Measurements from ENCODE around the gene SFT2D3. TPM values are rescaled to one million over a fixed set of nuclear protein-coding genes. Genes with fewer than 3 reads are reported as not detected.

Gene SFT2D3
- total and polyA plus RNA-seq, 2 of the 13 experiments (the other 11 are each of a cell fraction or from before 2014, with no cell fraction given) = 8.3 to 9.4 TPM

DNA sequence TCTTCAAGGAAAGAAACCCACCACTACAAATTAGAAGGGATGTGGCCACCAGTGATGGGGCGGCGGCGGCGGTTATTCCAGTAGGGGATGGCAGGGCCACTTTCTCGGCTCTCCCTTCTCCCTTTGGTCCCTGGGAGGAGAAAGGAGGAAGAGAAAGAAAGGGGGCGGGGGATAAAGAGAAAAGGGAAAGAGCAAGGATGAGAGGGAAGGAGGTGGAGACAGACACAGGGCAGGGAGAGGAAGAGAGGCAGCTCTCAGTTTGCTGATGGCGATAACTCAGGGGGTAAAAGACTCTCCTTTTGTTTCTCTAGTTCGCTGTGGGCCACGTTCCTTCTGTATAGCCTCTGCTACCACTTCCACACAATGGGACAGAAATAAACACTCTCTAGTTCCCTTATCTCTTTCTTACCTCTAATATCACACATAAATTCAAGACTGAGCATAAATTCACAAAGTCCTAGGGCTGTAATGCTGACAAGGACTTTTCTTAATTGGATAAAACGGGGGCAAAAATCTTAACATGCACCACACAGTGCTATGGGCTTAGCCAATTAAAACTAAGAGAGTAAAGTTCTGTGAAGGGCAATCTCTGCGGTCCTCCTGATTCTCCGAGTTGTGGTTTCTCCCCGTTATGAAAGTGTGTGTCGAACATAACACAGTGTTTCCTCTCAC is 14.6 kb downstream of the SFT2D3 start:
- Histone ChIP-seq H3K79me2 (ENCODE audit: insufficient read depth, low read length) (no peaks in the 10 kb centered on the region), H3K4me1 (ENCODE audit: insufficient read depth, low read length) (peaks cover 12% of the 10 kb centered on the region), H4K20me1 (ENCODE audit: insufficient read depth, low read length) (no peaks in the 10 kb centered on the region), H2AFZ (ENCODE audit: low read length) (no peak overlapping the region), H3K27ac (ENCODE audit: extremely low read length, insufficient read depth, low read length) (no peak overlapping the region), H3K9me3 (ENCODE audit: low read length) (no peaks in the 10 kb centered on the region), H3K9ac (ENCODE audit: insufficient read depth, low read depth, low read length) (no peak overlapping the region), H3K4me2 (ENCODE audit: low read depth, low read length) (no peak overlapping the region), H3K4me3 (replicated peaks in 1 of 3; ENCODE audit: insufficient read depth in 1 of 3, low read depth in 2 of 3, low read length in 3 of 3) (no peak overlapping the region), H3K36me3 (replicated peaks in 1 of 2; ENCODE audit: control insufficient read depth in 1 of 2, insufficient read depth in 2 of 2, low read length in 2 of 2) (peaks cover 17 to 65% of the 10 kb centered on the region in 2 experiments; a peak in 4 of 5 replicates), H3K27me3 (ENCODE audit: control insufficient read depth in 1 of 2, insufficient read depth in 2 of 2, low read length in 2 of 2) (no peaks in the 10 kb centered on the region)
- TF ChIP-seq HNRNPK (IDR thresholded peaks at IDR 0.05; ENCODE audit: low read depth, low read length, poor library complexity, severe bottlenecking) = peak; percentile 51
- TF ChIP-seq MAFK (conservative IDR thresholded peaks at IDR 0.05 in 1 of 2, IDR thresholded peaks at IDR 0.05 in 1 of 2; ENCODE audit: low read length in 2 of 2) = peak; percentile 76 to 87
- TF ChIP-seq MAFF (IDR thresholded peaks at IDR 0.05; ENCODE audit: low read depth, low read length) = peak; percentile 81
- no peak for TF ChIP-seq IRF2 (CRISPR knock-in tag; IDR thresholded peaks at IDR 0.05)
- TF ChIP-seq ZNF484 (CRISPR knock-in tag; IDR thresholded peaks at IDR 0.05; ENCODE audit: borderline replicate concordance, low read depth) = no peak
- ATAC-seq (no peak), DNase-seq (ENCODE audit: low spot score) (no peak), FAIRE-seq (no peak)
- ChIA-PET CTCF (ENCODE audit: low intra/inter-chr PET ratio, low total read pairs) (no interaction called here), POLR2A (no interaction called here)
- BruUV-seq (replicated peaks) = no TSS peak
- intact Hi-C loops (cut with micrococcal nuclease; ENCODE audit: unreplicated experiment) = loop anchor here (5.0 kb wide), 1 partner anchor 46 kb away; no protein-coding TSS in a partner anchor
- in situ Hi-C loops (cut with HindIII; ENCODE audit: extremely low pct_ligation_motif_present, low pct_unique_long_range_greater_than_20kb) = no loop called here
- WGBS (ENCODE audit: low lambda C conversion rate) = 98% methylated on average over 14 of the region's 14 CpGs

DNA sequence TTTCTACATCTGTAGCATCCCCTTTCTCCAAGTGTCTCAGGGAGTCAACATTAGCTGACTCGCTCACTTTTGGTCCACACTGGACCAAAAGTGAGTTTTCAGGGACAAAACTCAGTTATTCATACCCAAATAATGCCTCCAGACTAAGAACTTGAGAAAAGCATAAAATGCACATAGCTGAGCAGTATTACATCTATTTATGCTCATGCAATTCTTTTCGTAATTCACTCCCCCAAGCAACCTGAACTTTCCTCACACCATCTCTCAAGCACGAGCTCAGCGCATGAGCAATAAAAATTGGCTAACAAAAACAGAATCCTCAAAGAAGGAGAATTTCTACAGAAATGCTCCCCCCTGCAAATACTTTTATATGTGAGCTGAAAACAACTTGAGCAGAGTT is 17.0 kb downstream of the SFT2D3 start:
- BruUV-seq (replicated peaks) = no TSS peak
- no peak overlapping the region for H3K4me2 ChIP-seq (ENCODE audit: low read depth, low read length)
- 98% methylated on average over 4 of the region's 4 CpGs for WGBS (ENCODE audit: low lambda C conversion rate)
- H3K4me3 ChIP-seq (replicated peaks in 1 of 3; ENCODE audit: insufficient read depth in 1 of 3, low read depth in 2 of 3, low read length in 3 of 3) = no peak overlapping the region
- POLR2A ChIA-PET = interaction anchor here (1.5 kb wide), 1 partner anchor 18 kb away, joined by 3 read pairs; no protein-coding TSS in a partner anchor
- no peak for TF ChIP-seq SALL1 (CRISPR knock-in tag; IDR thresholded peaks at IDR 0.05)
- no peak for TF ChIP-seq ARNT (IDR thresholded peaks at IDR 0.05)
- no peak for TF ChIP-seq SIN3A (IDR thresholded peaks at IDR 0.05; ENCODE audit: borderline replicate concordance, low read depth, low read length)
- TF ChIP-seq ASH2L (IDR thresholded peaks at IDR 0.05; ENCODE audit: insufficient read length, low read depth, low read length) = no peak
- TF ChIP-seq ZKSCAN1 (IDR thresholded peaks at IDR 0.05; ENCODE audit: low read length) = no peak
- peaks cover 12% of the 10 kb centered on the region for H3K4me1 ChIP-seq (ENCODE audit: insufficient read depth, low read length)
- peaks cover 22 to 78% of the 10 kb centered on the region in 2 experiments for H3K36me3 ChIP-seq (replicated peaks in 1 of 2; ENCODE audit: control insufficient read depth in 1 of 2, insufficient read depth in 2 of 2, low read length in 2 of 2)
- no peak overlapping the region for H2AFZ ChIP-seq (ENCODE audit: low read length)
- no peak for FAIRE-seq
- no peak for ATAC-seq
- in situ Hi-C loops (cut with HindIII; ENCODE audit: extremely low pct_ligation_motif_present, low pct_unique_long_range_greater_than_20kb) (no loop called here), intact Hi-C loops (cut with micrococcal nuclease; ENCODE audit: unreplicated experiment) (loop anchor here (5.0 kb wide), 1 partner anchor 44 kb away; no protein-coding TSS in a partner anchor)
- no peaks in the 10 kb centered on the region for H3K79me2 ChIP-seq (ENCODE audit: insufficient read depth, low read length)
- H4K20me1 ChIP-seq (ENCODE audit: insufficient read depth, low read length) = no peaks in the 10 kb centered on the region
- H3K9me3 ChIP-seq (ENCODE audit: low read length) = no peaks in the 10 kb centered on the region
- DNase-seq (ENCODE audit: low spot score) = no peak
- CTCF ChIA-PET (ENCODE audit: low intra/inter-chr PET ratio, low total read pairs) = no interaction called here
- H3K9ac ChIP-seq (ENCODE audit: insufficient read depth, low read depth, low read length) = no peak overlapping the region
- H3K27me3 ChIP-seq (ENCODE audit: control insufficient read depth in 1 of 2, insufficient read depth in 2 of 2, low read length in 2 of 2) = no peaks in the 10 kb centered on the region
- no peak overlapping the region for H3K27ac ChIP-seq (ENCODE audit: extremely low read length, insufficient read depth, low read length)

Measured in HepG2 (cell line).